Hepatocyte (in vitro differentiated cells): ENCODE results near the gene SPSB1.

Source experiments
- CTCF ChIP-seq: fragments of 200-600 bp; sonication (generic); IDR thresholded peaks from 2 replicates; pipeline ENCODE4 v1.5.1; 2016; ENCODE audit warnings: antibody characterized with exemption, mild to moderate bottlenecking; ENCODE audit not compliant: poor library complexity
- EZH2 ChIP-seq: fragments of 200-600 bp; sonication (generic); IDR thresholded peaks from 2 replicates; pipeline ENCODE4 v1.6.1; 2016; ENCODE audit warnings: antibody characterized with exemption, mild to moderate bottlenecking, borderline replicate concordance
- EZH2phosphoT487 ChIP-seq: fragments of 200-600 bp; sonication (generic); IDR thresholded peaks from one replicate; pipeline ENCODE4 v1.6.1; 2018; ENCODE audit warnings: antibody characterized with exemption, mild to moderate bottlenecking, low read depth, moderate library complexity; ENCODE audit not compliant: unreplicated experiment, severe bottlenecking

- TF ChIP-seq CTCF = no peak
- TF ChIP-seq EZH2 = no peak
- no peak for TF ChIP-seq EZH2phosphoT487
These were observed 14.6 kb downstream of the SPSB1 start for GRCh38 chr1:9307303-9307702.
